Activated naive CD4-positive, alpha-beta T cell treated with anti-CD3 and anti-CD28 coated beads for 36 hours (primary cell): ENCODE data around the gene WASF2. TPM values are rescaled to one million over a fixed set of nuclear protein-coding genes. Genes with fewer than 3 reads are reported as not detected.

ENCODE experiments used
- total RNA-seq, 2 experiments: library from RNA; stranded (reverse); gene quantifications; one replicate each; pipeline ENCODE4 v1.2.3, GENCODE V29; 2021

The WASF2 gene
- total RNA-seq, 2 experiments from 2014 or later, result 105 to 106 TPM

Other genes starting within 250 kb of the WASF2 start
- 10 to 100 TPM; 22.0 to 22.8 TPM for gene TMEM222, start 168.0 kb downstream of the WASF2 start, total RNA-seq
- gene SYTL1, start 148.1 kb downstream of the WASF2 start, total RNA-seq, result 10 to 100 TPM; 28.5 to 29.2 TPM
- 1 to 10 TPM; 5.2 to 5.3 TPM for gene MAP3K6, start 123.2 kb downstream of the WASF2 start, total RNA-seq
- gene FCN3, start 115.3 kb downstream of the WASF2 start, total RNA-seq, result not detected
- gene CD164L2, start 106.8 kb downstream of the WASF2 start, total RNA-seq, result not detected
- under 1 TPM; 0.64 to 0.74 TPM for gene GPR3, start 97.5 kb downstream of the WASF2 start, total RNA-seq
- 10 to 100 TPM in 1 of 2 experiments, 1 to 10 TPM in 1; 7.7 to 10.1 TPM for gene AHDC1, start 114.0 kb upstream of the WASF2 start, total RNA-seq
- gene FGR, start 145.0 kb upstream of the WASF2 start, total RNA-seq, result under 1 TPM; 0.10 to 0.14 TPM
- gene IFI6, start 182.0 kb upstream of the WASF2 start, total RNA-seq, result 100 to 1,000 TPM; 115 to 125 TPM
- 1 to 10 TPM; 8.4 to 9.7 TPM for gene FAM76A, start 235.8 kb upstream of the WASF2 start, total RNA-seq